IMR-90 (cell line): Measurements from ENCODE around the gene NUB1.

Experiments used
- BHLHE40 ChIP-seq: fragments of 150-350 bp; IDR thresholded peaks from 2 replicates; pipeline ENCODE4 v1.6.1; 2016; ENCODE audit warnings: mild to moderate bottlenecking, low read depth, low read length
- CEBPB ChIP-seq: IDR thresholded peaks from 2 replicates; pipeline ENCODE4 v1.6.1; 2012; ENCODE audit warnings: low read depth, low read length, improper control_type of control experiment
- FOS ChIP-seq: fragments of 150-350 bp; IDR thresholded peaks from 2 replicates; pipeline ENCODE4 v1.6.1; 2016; ENCODE audit warnings: low read depth, low read length
- NFE2L2 ChIP-seq: fragments of 150-350 bp; IDR thresholded peaks from 2 replicates; pipeline ENCODE4 v1.6.1; 2016; ENCODE audit warnings: low read depth, mild to moderate bottlenecking, low read length
- POLR2A ChIP-seq: IDR thresholded peaks from 2 replicates; pipeline ENCODE4 v1.6.1; 2012; ENCODE audit warnings: mild to moderate bottlenecking, low read depth, low read length
- RAD21 ChIP-seq: IDR thresholded peaks from 2 replicates; pipeline ENCODE4 v1.6.1; 2012; ENCODE audit warnings: low read length, improper control_type of control experiment
- RCOR1 ChIP-seq: IDR thresholded peaks from 2 replicates; pipeline ENCODE4 v1.6.1; 2012; ENCODE audit warnings: mild to moderate bottlenecking, low read length, improper control_type of control experiment; ENCODE audit not compliant: insufficient replicate concordance
- RFX5 ChIP-seq: IDR thresholded peaks from 2 replicates; pipeline ENCODE4 v1.8.0; 2012; ENCODE audit warnings: low read depth, mild to moderate bottlenecking, low read length, moderate library complexity
- SMC3 ChIP-seq: fragments of 150-350 bp; IDR thresholded peaks from 2 replicates; pipeline ENCODE4 v1.6.1; 2016; ENCODE audit warnings: low read depth, mild to moderate bottlenecking, antibody characterized with exemption, low read length, moderate library complexity
- USF2 ChIP-seq: fragments of 150-350 bp; IDR thresholded peaks from 2 replicates; pipeline ENCODE4 v1.6.1; 2017; ENCODE audit warnings: mild to moderate bottlenecking, antibody characterized with exemption, low read length, low read depth
- TF ChIP-seq, protein P1 (sequence below): conservative IDR thresholded peaks from 2 replicates; pipeline ENCODE4 v1.5.1; 2012; ENCODE audit warnings: mild to moderate bottlenecking, low read depth, low read length, improper control_type of control experiment

DNA sequence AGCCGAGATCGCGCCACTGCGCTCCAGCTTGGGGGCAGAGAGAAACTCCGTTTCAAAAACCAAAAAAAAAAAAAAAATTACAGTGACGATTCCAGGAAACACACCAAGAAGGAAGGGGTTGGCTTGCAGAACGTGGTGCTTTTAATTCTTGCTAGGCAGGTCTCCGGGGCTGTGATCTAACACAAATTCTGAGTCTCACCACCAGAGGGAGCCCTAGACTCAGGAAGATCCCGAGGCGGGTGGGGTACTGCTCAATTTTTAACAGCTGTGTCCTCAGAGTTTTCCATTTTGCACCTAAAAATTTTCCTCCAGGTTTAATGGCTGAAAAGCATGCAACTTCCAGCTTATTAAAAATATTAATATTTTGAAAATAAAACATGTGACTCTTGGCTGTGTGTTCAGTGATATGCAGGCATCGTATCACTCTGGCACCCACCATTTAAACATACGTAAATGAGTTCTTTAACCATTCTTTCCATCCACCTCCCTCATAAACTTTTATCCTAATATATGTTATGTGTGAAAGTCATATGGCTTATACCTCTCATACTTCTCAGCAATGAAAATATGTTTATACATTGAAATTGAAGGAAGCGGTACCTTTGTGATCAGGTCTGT lies 26.5 kb upstream of the NUB1 start:
- TF ChIP-seq, protein P1, sequence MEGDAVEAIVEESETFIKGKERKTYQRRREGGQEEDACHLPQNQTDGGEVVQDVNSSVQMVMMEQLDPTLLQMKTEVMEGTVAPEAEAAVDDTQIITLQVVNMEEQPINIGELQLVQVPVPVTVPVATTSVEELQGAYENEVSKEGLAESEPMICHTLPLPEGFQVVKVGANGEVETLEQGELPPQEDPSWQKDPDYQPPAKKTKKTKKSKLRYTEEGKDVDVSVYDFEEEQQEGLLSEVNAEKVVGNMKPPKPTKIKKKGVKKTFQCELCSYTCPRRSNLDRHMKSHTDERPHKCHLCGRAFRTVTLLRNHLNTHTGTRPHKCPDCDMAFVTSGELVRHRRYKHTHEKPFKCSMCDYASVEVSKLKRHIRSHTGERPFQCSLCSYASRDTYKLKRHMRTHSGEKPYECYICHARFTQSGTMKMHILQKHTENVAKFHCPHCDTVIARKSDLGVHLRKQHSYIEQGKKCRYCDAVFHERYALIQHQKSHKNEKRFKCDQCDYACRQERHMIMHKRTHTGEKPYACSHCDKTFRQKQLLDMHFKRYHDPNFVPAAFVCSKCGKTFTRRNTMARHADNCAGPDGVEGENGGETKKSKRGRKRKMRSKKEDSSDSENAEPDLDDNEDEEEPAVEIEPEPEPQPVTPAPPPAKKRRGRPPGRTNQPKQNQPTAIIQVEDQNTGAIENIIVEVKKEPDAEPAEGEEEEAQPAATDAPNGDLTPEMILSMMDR: peak; percentile 77
- TF ChIP-seq POLR2A: no peak
- TF ChIP-seq CEBPB: no peak
- no peak for TF ChIP-seq RFX5
- peak; percentile 88 for TF ChIP-seq SMC3
- peak; percentile 79 for TF ChIP-seq RAD21
- no peak for TF ChIP-seq RCOR1
- TF ChIP-seq NFE2L2: no peak
- no peak for TF ChIP-seq USF2
- no peak for TF ChIP-seq BHLHE40
- no peak for TF ChIP-seq FOS
